Inflammatory macrophage treated with lipopolysaccharide for 4 hours (primary cell): ENCODE measurements around the gene KIF18B.
A peak's percentile ranks its signal among the peaks of the same experiment; 100 is the strongest.

Source experiments
- DNase-seq: peaks from one replicate; pipeline ENCODE4 v3.0.0-alpha.2; 2020

Gene KIF18B

GRCh38 chr17:44935116-44935515 is 12.5 kb downstream of the KIF18B start:
- DNase-seq: no peak

- DNase-seq: no peak
Observed at GRCh38 chr17:44934745-44935105, 12.8 kb downstream of the KIF18B start.

GRCh38 chr17:44933824-44934744 is 13.5 kb downstream of the KIF18B start:
- no peak for DNase-seq

GRCh38 chr17:44932787-44933097 is 14.8 kb downstream of the KIF18B start:
- no peak for DNase-seq

GRCh38 chr17:44932096-44932786 is 15.3 kb downstream of the KIF18B start:
- no peak for DNase-seq

- no peak for DNase-seq
Observed at GRCh38 chr17:44931376-44931775, 16.2 kb downstream of the KIF18B start.

- no peak for DNase-seq
Observed at GRCh38 chr17:44930667-44931066, 16.9 kb downstream of the KIF18B start.

- DNase-seq: no peak
Observed at GRCh38 chr17:44928950-44929720, 18.4 kb downstream of the KIF18B start.

GRCh38 chr17:44928136-44928535 is 19.4 kb downstream of the KIF18B start:
- DNase-seq: no peak

GRCh38 chr17:44927696-44928095 is 19.9 kb downstream of the KIF18B start:
- no peak for DNase-seq

- no peak for DNase-seq
Observed at GRCh38 chr17:44926821-44927525, 20.6 kb downstream of the KIF18B start.

GRCh38 chr17:44925731-44926697 is 21.6 kb downstream of the KIF18B start:
- DNase-seq: no peak

GRCh38 chr17:44924107-44924544 is 23.4 kb downstream of the KIF18B start:
- DNase-seq: no peak

GRCh38 chr17:44922746-44923470 is 24.7 kb downstream of the KIF18B start:
- no peak for DNase-seq

- DNase-seq: no peak
Observed at GRCh38 chr17:44922136-44922535, 25.4 kb downstream of the KIF18B start.

- DNase-seq: no peak
Observed at GRCh38 chr17:44921122-44921882, 26.3 kb downstream of the KIF18B start.

GRCh38 chr17:44920565-44920940 is 27.0 kb downstream of the KIF18B start:
- DNase-seq: no peak

- DNase-seq: peak; percentile 78
Observed at GRCh38 chr17:44919885-44920564, 27.5 kb downstream of the KIF18B start.

GRCh38 chr17:44919411-44919810 is 28.2 kb downstream of the KIF18B start:
- no peak for DNase-seq

- DNase-seq: no peak
Observed at GRCh38 chr17:44918006-44918405, 29.6 kb downstream of the KIF18B start.
